Stomach (tissue), 9 donors: ENCODE measurements around the gene ZPLD1. TPM values are rescaled to one million over a fixed set of nuclear protein-coding genes. Genes with fewer than 3 reads are reported as not detected.

Experiments used
- DNase-seq, 2 donors: peaks; one replicate each; pipeline versions ENCODE4 v3.0.0 to v3.0.0-alpha.2; 2013 to 2019
- H3K27ac ChIP-seq, 5 donors: fragments of 200-600 bp in 4 of 5; sonication (generic) in 4 of 5; one replicate each; pipeline ENCODE4 v1.5.1; 2013 to 2019; ENCODE audit warnings: mild to moderate bottlenecking in 1 of 5, moderate library complexity in 1 of 5
- H3K27me3 ChIP-seq, 3 donors: fragments of 200-600 bp; sonication (generic); one replicate each; pipeline ENCODE4 v1.5.1; 2017 to 2019; ENCODE audit warnings: mixed run types in 1 of 3
- H3K36me3 ChIP-seq, 4 donors: fragments of 200-600 bp; sonication (generic); 1 replicate in 3 of 4; 2 replicates in 1 of 4; pipeline ENCODE4 v1.5.1; 2016 to 2019
- H3K4me1 ChIP-seq, 4 donors: fragments of 200-600 bp; sonication (generic); one replicate each; pipeline ENCODE4 v1.5.1; 2016 to 2019
- H3K4me3 ChIP-seq, 4 donors: fragments of 200-600 bp; sonication (generic) in 3 of 4; one replicate each; pipeline ENCODE4 v1.5.1; 2016 to 2019; ENCODE audit warnings: mild to moderate bottlenecking in 1 of 4
- H3K9me3 ChIP-seq, 4 donors: fragments of 200-600 bp; sonication (generic); one replicate each; pipeline ENCODE4 v1.5.1; 2016 to 2019
- CTCF ChIP-seq, 7 experiments: fragments of 450-650 bp in 4 of 7; fragments of 200-600 bp in 3 of 7; sonication (generic) in 3 of 7; IDR thresholded peaks; one replicate each; pipeline ENCODE4 v1.5.1; 2016 to 2019; ENCODE audit warnings: antibody characterized with exemption in 7 of 7, control low read depth in 2 of 7, mild to moderate bottlenecking in 1 of 7
- EP300 ChIP-seq: sonication (generic); formaldehyde crosslinking; IDR thresholded peaks from one replicate; pipeline ENCODE4 v1.6.1; 2017; ENCODE audit warnings: antibody characterized with exemption
- POLR2A ChIP-seq, 4 donors: fragments of 450-650 bp; IDR thresholded peaks; one replicate each; pipeline ENCODE4 v1.6.1; 2016; ENCODE audit warnings: antibody characterized with exemption in 4 of 4, control low read depth in 2 of 4, mild to moderate bottlenecking in 1 of 4, moderate library complexity in 1 of 4
- POLR2AphosphoS5 ChIP-seq, 3 donors: sonication (generic); formaldehyde crosslinking; IDR thresholded peaks; one replicate each; pipeline ENCODE4 v1.6.1; 2016; ENCODE audit warnings: antibody characterized with exemption in 3 of 3
- WGBS, 5 donors: extraction: QIAGEN DNeasy Blood & Tissue Kit in 3 of 5; methylation state at CpG; one replicate each; pipeline versions ENCODE4 v1.1.5 to v1.1.7; 2013 to 2018; 5-methylcytosine and 5-hydroxymethylcytosine counted together
- intact Hi-C: fragments of 100-400 bp; cut with DNase I; formaldehyde crosslinking; loops from one replicate; pipeline ENCODE4 v1.15.1; 2023; ENCODE audit warnings: low total_unique reads
- polyA plus RNA-seq, 3 donors: library from polyadenylated mRNA; stranded (reverse); fragments of 200-250 nt; gene quantifications; one replicate each; pipeline ENCODE4 v1.2.3, GENCODE V29; 2013
- total RNA-seq, 5 donors: library from RNA; depleted of rRNA; stranded (reverse); fragments of >200 nt; gene quantifications; one replicate each; pipeline versions ENCODE4 v1.1.0 to v1.2.3, GENCODE V29; 2014 to 2016
- donor health status: healthy with polysubstance abuse.
- donor health status: Bipolar disorder and iron deficiency.
- donor health status: healthy.

Gene ZPLD1
- total and polyA plus RNA-seq, 8 donors, result 0.58 TPM; not detected in 7

- Histone ChIP-seq H3K27me3 (no peaks in the 10 kb centered on the region), H3K27ac (no peak overlapping the region), H3K36me3 (no peaks in the 10 kb centered on the region), H3K4me1 (peaks cover 0 to 7% (median 2%) of the 10 kb centered on the region in 4 donors), H3K4me3 (no peak overlapping the region), H3K9me3 (no peaks in the 10 kb centered on the region)
- 70 to 77% (median 72%) methylated on average over 3 of the region's 3 CpGs for WGBS, 5 donors
- no peak for DNase-seq
- no peak for TF ChIP-seq POLR2AphosphoS5 (IDR thresholded peaks at IDR 0.05)
- TF ChIP-seq POLR2A (IDR thresholded peaks at IDR 0.05), result no peak
- TF ChIP-seq CTCF (IDR thresholded peaks at IDR 0.05), result no peak
- TF ChIP-seq EP300, result no peak
- intact Hi-C loops, result no loop called here
Observed at GRCh38 chr3:102526865-102527264, 92.0 kb downstream of the ZPLD1 start.

GRCh38 chr3:102528727-102529126 is 93.9 kb downstream of the ZPLD1 start:
- Histone ChIP-seq H3K27ac (no peak overlapping the region), H3K36me3 (no peaks in the 10 kb centered on the region), H3K9me3 (no peaks in the 10 kb centered on the region), H3K4me3 (no peak overlapping the region), H3K27me3 (no peaks in the 10 kb centered on the region), H3K4me1 (peaks cover 0 to 7% (median 2%) of the 10 kb centered on the region in 4 donors)
- DNase-seq, result no peak
- no peak for TF ChIP-seq POLR2A (IDR thresholded peaks at IDR 0.05)
- no peak for TF ChIP-seq POLR2AphosphoS5 (IDR thresholded peaks at IDR 0.05)
- no peak for TF ChIP-seq CTCF (IDR thresholded peaks at IDR 0.05)
- TF ChIP-seq EP300, result no peak
- intact Hi-C loops, result no loop called here
